Mesenteric fat pad (tissue), 1 donor: ENCODE measurements around the gene CNGB1. TPM values are rescaled to one million over a fixed set of nuclear protein-coding genes. Genes with fewer than 3 reads are reported as not detected.
"Not testable (repeated sequence)": the region's sequence is repeated elsewhere in the genome, so short reads cannot be mapped to it uniquely, and the experiment has no call there.

Experiments used
- DNase-seq: peaks from one replicate; pipeline ENCODE4 v3.0.0-alpha.2; 2020; ENCODE audit warnings: low spot score
- total RNA-seq: library from RNA; stranded (reverse); fragmentation: NEBNext Ultra II Directional; extraction: Animal tissue kit (Norgen Biotek cat#: 25700); gene quantifications from one replicate; pipeline ENCODE4 v1.2.1, GENCODE V29; 2021
- donor health status: DM: yes; HTN: yes; CAD: no.

The CNGB1 gene
- total RNA-seq, 1 donor from 2014 or later = not detected

GRCh38 chr16:57866529-57866918 lies 104.4 kb downstream of the CNGB1 start:
- no peak for DNase-seq

- DNase-seq = no peak
These were observed 105.0 kb downstream of the CNGB1 start for GRCh38 chr16:57865746-57866528.

GRCh38 chr16:57863434-57864160 lies 107.3 kb downstream of the CNGB1 start:
- no peak for DNase-seq

- no peak for DNase-seq
These were observed 108.1 kb downstream of the CNGB1 start for GRCh38 chr16:57862698-57863433.

- no peak for DNase-seq
These were observed 111.6 kb downstream of the CNGB1 start for GRCh38 chr16:57859331-57859730.

GRCh38 chr16:57858635-57859034 lies 112.3 kb downstream of the CNGB1 start:
- DNase-seq = no peak

- DNase-seq = not testable (repeated sequence)
These were observed 112.9 kb downstream of the CNGB1 start for GRCh38 chr16:57857991-57858390.

- no peak for DNase-seq
These were observed 115.7 kb downstream of the CNGB1 start for GRCh38 chr16:57855188-57855587.

GRCh38 chr16:57852189-57852588 lies 118.7 kb downstream of the CNGB1 start:
- DNase-seq = no peak

- DNase-seq = peak; percentile 24
These were observed 122.7 kb downstream of the CNGB1 start for GRCh38 chr16:57848181-57848580.

GRCh38 chr16:57846931-57847330 lies 124.0 kb downstream of the CNGB1 start:
- DNase-seq = not testable (repeated sequence)

- DNase-seq = peak; percentile 65
These were observed 124.7 kb downstream of the CNGB1 start for GRCh38 chr16:57846078-57846697.

GRCh38 chr16:57845115-57845514 lies 125.8 kb downstream of the CNGB1 start:
- peak; percentile 77 for DNase-seq

- peak; percentile 82 for DNase-seq
These were observed 126.4 kb downstream of the CNGB1 start for GRCh38 chr16:57844416-57845030.

GRCh38 chr16:57843400-57843799 lies 127.5 kb downstream of the CNGB1 start:
- DNase-seq = no peak

- no peak for DNase-seq
These were observed 128.3 kb downstream of the CNGB1 start for GRCh38 chr16:57842601-57843000.

- no peak for DNase-seq
These were observed 130.1 kb downstream of the CNGB1 start for GRCh38 chr16:57840833-57841232.

- no peak for DNase-seq
These were observed 132.8 kb downstream of the CNGB1 start for GRCh38 chr16:57838161-57838560.

GRCh38 chr16:57837305-57838125 lies 133.4 kb downstream of the CNGB1 start:
- DNase-seq = no peak

- not testable (repeated sequence) for DNase-seq
These were observed 135.5 kb downstream of the CNGB1 start for GRCh38 chr16:57835439-57835838.
